Lung (tissue), 12 donors: Measurements from ENCODE around the gene SND1. TPM values are rescaled to one million over a fixed set of nuclear protein-coding genes. Genes with fewer than 3 reads are reported as not detected.

Experiments used
- ATAC-seq: fragments of 200-7000 bp; cut with Tn5 transposase; one replicate; pipeline ENCODE4 v1.9.1; 2020; ENCODE audit warnings: moderate number of reproducible peaks; ENCODE audit not compliant: insufficient read depth, low FRiP score
- DNase-seq, 3 donors: peaks; one replicate each; pipeline ENCODE4 v3.0.0-alpha.2; 2013 to 2017
- H3K27ac ChIP-seq, 2 donors: one replicate each; pipeline ENCODE4 v1.5.1; 2013; ENCODE audit warnings: mild to moderate bottlenecking in 2 of 2, moderate library complexity in 2 of 2, control low read depth in 1 of 2, inconsistent platforms in 1 of 2, low read depth in 1 of 2, low read length in 1 of 2
- H3K27me3 ChIP-seq, 3 donors: one replicate each; pipeline ENCODE4 v1.5.1; 2013; ENCODE audit warnings: low read length in 2 of 3; ENCODE audit not compliant: control insufficient read depth in 3 of 3, insufficient read depth in 3 of 3
- H3K36me3 ChIP-seq, 4 donors: one replicate each; pipeline ENCODE4 v1.5.1; 2013; ENCODE audit warnings: low read length in 4 of 4, mild to moderate bottlenecking in 1 of 4, moderate library complexity in 1 of 4; ENCODE audit not compliant: control insufficient read depth in 4 of 4, insufficient read depth in 4 of 4
- H3K4me1 ChIP-seq, 5 donors: one replicate each; pipeline ENCODE4 v1.5.1; 2013; ENCODE audit warnings: low read length in 5 of 5, mild to moderate bottlenecking in 2 of 5, moderate library complexity in 1 of 5; ENCODE audit not compliant: control insufficient read depth in 5 of 5, insufficient read depth in 5 of 5
- H3K4me3 ChIP-seq: one replicate; pipeline ENCODE4 v1.5.1; 2013; ENCODE audit warnings: mild to moderate bottlenecking, control low read depth, moderate library complexity
- H3K9ac ChIP-seq, 2 donors: one replicate each; pipeline ENCODE4 v1.5.1; 2013; ENCODE audit warnings: low read length in 2 of 2, control low read depth in 1 of 2; ENCODE audit not compliant: insufficient read depth in 1 of 2
- H3K9me3 ChIP-seq, 4 donors: one replicate each; pipeline ENCODE4 v1.5.1; 2013; ENCODE audit warnings: low read length in 3 of 4, mild to moderate bottlenecking in 1 of 4, moderate library complexity in 1 of 4; ENCODE audit not compliant: control insufficient read depth in 4 of 4, insufficient read depth in 3 of 4
- CTCF ChIP-seq: IDR thresholded peaks from 2 replicates; pipeline ENCODE4 v1.5.1; 2012; ENCODE audit warnings: mild to moderate bottlenecking; ENCODE audit errors: control extremely low read depth, extremely low read depth
- WGBS, 2 donors: extraction: QIAGEN DNeasy Blood & Tissue Kit; methylation state at CpG; one replicate each; pipeline ENCODE4 v1.1.7; 2013; 5-methylcytosine and 5-hydroxymethylcytosine counted together
- polyA plus RNA-seq, 2 donors: library from polyadenylated mRNA; stranded (reverse); fragments of 200-250 nt; gene quantifications; one replicate each; pipeline ENCODE4 v1.2.1, GENCODE V29; 2013
- total RNA-seq, 2 donors: library from RNA; depleted of rRNA in 1 of 2; stranded (reverse); fragments of >200 nt in 1 of 2; gene quantifications; one replicate each; pipeline ENCODE4 v1.2.1, GENCODE V29; 2014 to 2021
- donor health status: control.
- donor health status: control.
- donor health status: Bipolar disorder and iron deficiency.
- donor health status: healthy.
- donor health status: DM: yes; HTN: yes; CAD: no.

Gene SND1
- total and polyA plus RNA-seq, 4 donors = 94.5 to 210 (median 137) TPM

- 88 to 89% methylated on average over 5 of the region's 5 CpGs for WGBS, 2 donors
- Histone ChIP-seq H3K4me3 (no peak overlapping the region), H3K4me1 (peaks cover 0 to 4% (median 0%) of the 10 kb centered on the region in 5 donors), H3K9ac (no peak overlapping the region), H3K27me3 (peaks cover 0 to 3% (median 0%) of the 10 kb centered on the region in 3 donors), H3K36me3 (no peaks in the 10 kb centered on the region), H3K9me3 (no peaks in the 10 kb centered on the region), H3K27ac (no peak overlapping the region)
- TF ChIP-seq CTCF = no peak
- DNase-seq (no peak), ATAC-seq (peak; percentile 42)
These were observed 467.0 kb downstream of the SND1 start for GRCh38 chr7:128119036-128119435.

GRCh38 chr7:128120116-128120515, 468.1 kb downstream of the SND1 start:
- Histone ChIP-seq H3K27ac (no peak overlapping the region), H3K36me3 (no peaks in the 10 kb centered on the region), H3K4me1 (peaks cover 0 to 4% (median 0%) of the 10 kb centered on the region in 5 donors), H3K9ac (no peak overlapping the region), H3K4me3 (no peak overlapping the region), H3K9me3 (no peaks in the 10 kb centered on the region), H3K27me3 (peaks cover 0 to 4% (median 0%) of the 10 kb centered on the region in 3 donors)
- TF ChIP-seq CTCF = no peak
- WGBS, 2 donors = 97% methylated on average over 7 of the region's 7 CpGs
- ATAC-seq = no peak
- no peak for DNase-seq

- no peak overlapping the region for H3K4me3 ChIP-seq
- peaks cover 0 to 4% (median 0%) of the 10 kb centered on the region in 5 donors for H3K4me1 ChIP-seq
- TF ChIP-seq CTCF = no peak
- no peak overlapping the region for H3K27ac ChIP-seq
- H3K9me3 ChIP-seq = no peaks in the 10 kb centered on the region
- DNase-seq (no peak), ATAC-seq (no peak)
- no peaks in the 10 kb centered on the region for H3K36me3 ChIP-seq
- WGBS, 2 donors = 80 to 85% methylated on average over 7 of the region's 7 CpGs
- peaks cover 0 to 4% (median 0%) of the 10 kb centered on the region in 3 donors for H3K27me3 ChIP-seq
- no peak overlapping the region for H3K9ac ChIP-seq
These were observed 469.0 kb downstream of the SND1 start for GRCh38 chr7:128120976-128121490.
